OCI-LY1 (cell line): ENCODE results near the gene FXYD3.

Source experiments
- H2AFZ ChIP-seq: fragments of 200-600 bp; sonication (generic), shearing (Covaris generic); 2 replicates; pipeline ENCODE4 v1.6.0; 2014; ENCODE audit warnings: antibody characterized with exemption, mild to moderate bottlenecking, low read length
- H3F3A ChIP-seq: fragments of 200-600 bp; sonication (generic), shearing (Covaris generic); 2 replicates; pipeline ENCODE4 v1.6.0; 2014; ENCODE audit warnings: mild to moderate bottlenecking, antibody characterized with exemption, low read length, moderate library complexity; ENCODE audit not compliant: insufficient read depth
- H3K27ac ChIP-seq: fragments of 200-600 bp; sonication (generic); 2 replicates; pipeline ENCODE4 v1.5.1; 2014; ENCODE audit warnings: low read length, mixed run types, mild to moderate bottlenecking, low read depth; ENCODE audit not compliant: poor library complexity, severe bottlenecking
- H3K27me3 ChIP-seq: fragments of 200-600 bp; sonication (generic); 2 replicates; pipeline ENCODE4 v1.6.0; 2014; ENCODE audit warnings: antibody characterized with exemption, mild to moderate bottlenecking, low read length, moderate library complexity; ENCODE audit not compliant: insufficient read depth
- H3K36me3 ChIP-seq: fragments of 200-600 bp; sonication (generic); 2 replicates; pipeline ENCODE4 v1.6.1; 2014; ENCODE audit warnings: mild to moderate bottlenecking, antibody characterized with exemption, low read length, moderate library complexity, mixed read lengths; ENCODE audit not compliant: insufficient read depth
- H3K4me1 ChIP-seq: fragments of 200-600 bp; sonication (generic); 2 replicates; pipeline ENCODE4 v1.5.1; 2014; ENCODE audit warnings: mild to moderate bottlenecking, low read length, moderate library complexity; ENCODE audit not compliant: insufficient read depth, severe bottlenecking
- H3K4me2 ChIP-seq: fragments of 200-600 bp; sonication (generic), shearing (Covaris generic); 2 replicates; pipeline ENCODE4 v1.6.1; 2014; ENCODE audit warnings: low read length
- H3K4me3 ChIP-seq: fragments of 200-600 bp; sonication (generic); 2 replicates; pipeline ENCODE4 v1.5.1; 2014; ENCODE audit warnings: low read length, low read depth, mild to moderate bottlenecking, mixed read lengths; ENCODE audit not compliant: poor library complexity, severe bottlenecking
- H3K79me2 ChIP-seq: fragments of 200-600 bp; shearing (Covaris generic); 2 replicates; pipeline ENCODE4 v1.6.1; 2016; ENCODE audit warnings: mixed run types, low read length, mixed read lengths; ENCODE audit not compliant: insufficient read depth
- H3K9ac ChIP-seq: fragments of 200-600 bp; sonication (generic), shearing (Covaris generic); 2 replicates; pipeline ENCODE4 v1.6.1; 2014; ENCODE audit warnings: mild to moderate bottlenecking, low read length, mixed read lengths
- H3K9me2 ChIP-seq: fragments of 200-600 bp; sonication (generic), shearing (Covaris generic); 2 replicates; pipeline ENCODE4 v1.6.1; 2014; ENCODE audit warnings: low read depth, mild to moderate bottlenecking, low read length, mixed read lengths
- H3K9me3 ChIP-seq: fragments of 200-600 bp; shearing (Covaris generic); 2 replicates; pipeline ENCODE4 v1.6.1; 2014; ENCODE audit warnings: low read length, mixed read lengths
- H4K20me1 ChIP-seq: fragments of 200-600 bp; sonication (generic), shearing (Covaris generic); 2 replicates; pipeline ENCODE4 v1.6.0; 2016; ENCODE audit warnings: mild to moderate bottlenecking, low read length; ENCODE audit not compliant: insufficient read depth
- CTCF ChIP-seq: fragments of 200-600 bp; sonication (generic), shearing (Covaris generic); IDR thresholded peaks from 2 replicates; pipeline ENCODE4 v1.5.1; 2017; ENCODE audit warnings: mild to moderate bottlenecking, antibody characterized with exemption, low read length, moderate library complexity, mixed read lengths
- EZH2 ChIP-seq: fragments of 200-600 bp; sonication (generic), shearing (Covaris generic); IDR thresholded peaks from 2 replicates; pipeline ENCODE4 v1.8.0; 2017; ENCODE audit warnings: borderline replicate concordance, mixed run types, mild to moderate bottlenecking, antibody characterized with exemption, low read length, moderate library complexity, mixed read lengths

The FXYD3 gene

GRCh38 chr19:35169221-35169995 lies 53.8 kb downstream of the FXYD3 start:
- Histone ChIP-seq H3K79me2 (no peaks in the 10 kb centered on the region), H3F3A (no peaks in the 10 kb centered on the region), H3K9ac (no peak overlapping the region), H4K20me1 (no peaks in the 10 kb centered on the region), H3K9me2 (no peaks in the 10 kb centered on the region), H3K36me3 (peaks cover 76% of the 10 kb centered on the region), H3K9me3 (peaks cover 11% of the 10 kb centered on the region), H2AFZ (no peak overlapping the region), H3K4me2 (no peak overlapping the region), H3K27ac (no peak overlapping the region), H3K4me1 (peaks cover 5% of the 10 kb centered on the region), H3K4me3 (no peak overlapping the region), H3K27me3 (no peaks in the 10 kb centered on the region)
- TF ChIP-seq EZH2: no peak
- no peak for TF ChIP-seq CTCF

- Histone ChIP-seq H3K9me2 (no peaks in the 10 kb centered on the region), H3K79me2 (no peaks in the 10 kb centered on the region), H3K27ac (no peak overlapping the region), H4K20me1 (no peaks in the 10 kb centered on the region), H3K9ac (no peak overlapping the region), H3K4me1 (peaks cover 5% of the 10 kb centered on the region), H3K9me3 (peaks cover 4% of the 10 kb centered on the region), H3K27me3 (no peaks in the 10 kb centered on the region), H3F3A (no peaks in the 10 kb centered on the region), H2AFZ (no peak overlapping the region), H3K36me3 (peaks cover 65% of the 10 kb centered on the region), H3K4me2 (no peak overlapping the region), H3K4me3 (no peak overlapping the region)
- TF ChIP-seq CTCF (no peak), EZH2 (no peak)
Observed at GRCh38 chr19:35170359-35171061, 54.9 kb downstream of the FXYD3 start.

DNA sequence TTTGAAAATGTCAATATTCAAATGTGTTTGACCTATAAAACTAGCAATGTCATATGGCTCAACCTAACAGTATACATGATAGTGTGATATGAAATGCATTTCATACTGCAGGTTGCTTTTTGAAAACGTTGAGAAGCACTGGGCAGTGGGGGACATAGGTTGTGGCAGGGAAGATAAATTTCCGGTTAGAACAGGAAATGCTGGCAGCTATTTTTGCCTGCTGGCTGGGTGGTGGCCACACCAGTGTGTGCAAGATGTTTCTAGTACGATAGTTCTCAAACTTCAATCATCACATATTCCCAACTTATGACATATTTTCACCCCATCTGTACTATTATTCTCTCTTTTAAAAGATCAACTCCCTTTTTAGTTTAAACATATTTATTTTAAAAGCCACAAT lies 56.1 kb downstream of the FXYD3 start:
- Histone ChIP-seq H3K4me1 (peaks cover 5% of the 10 kb centered on the region), H3K79me2 (no peaks in the 10 kb centered on the region), H3K9ac (no peak overlapping the region), H3K27me3 (no peaks in the 10 kb centered on the region), H3F3A (no peaks in the 10 kb centered on the region), H3K4me2 (no peak overlapping the region), H3K4me3 (no peak overlapping the region), H4K20me1 (no peaks in the 10 kb centered on the region), H3K9me2 (no peaks in the 10 kb centered on the region), H3K36me3 (peaks cover 53% of the 10 kb centered on the region), H2AFZ (no peak overlapping the region), H3K27ac (no peak overlapping the region), H3K9me3 (no peaks in the 10 kb centered on the region)
- TF ChIP-seq EZH2 (no peak), CTCF (no peak)
